Mesothelial cell of epicardium (in vitro differentiated cells): Measurements from ENCODE around the gene SLC12A5. TPM values are rescaled to one million over a fixed set of nuclear protein-coding genes. Genes with fewer than 3 reads are reported as not detected.

Experiments used
- DNase-seq, 2 experiments: peaks; one replicate each; pipeline ENCODE4 v3.0.0; 2021; ENCODE audit warnings: low spot score in 2 of 2; ENCODE audit not compliant: unreplicated experiment in 2 of 2
- H3K27ac Mint-ChIP-seq: 2 replicates; pipeline ENCODE4 v1.8.0; 2021; ENCODE audit warnings: mixed read lengths
- H3K27me3 Mint-ChIP-seq: 2 replicates; pipeline ENCODE4 v1.8.0; 2021; ENCODE audit warnings: low read depth, mixed read lengths
- H3K36me3 Mint-ChIP-seq: 2 replicates; pipeline ENCODE4 v1.8.0; 2021; ENCODE audit warnings: mixed read lengths
- H3K4me1 Mint-ChIP-seq: 2 replicates; pipeline ENCODE4 v1.8.0; 2021; ENCODE audit warnings: mixed read lengths
- H3K4me3 Mint-ChIP-seq: 2 replicates; pipeline ENCODE4 v1.8.0; 2021; ENCODE audit warnings: mild to moderate bottlenecking, moderate library complexity, mixed read lengths
- H3K9me3 Mint-ChIP-seq: 2 replicates; pipeline ENCODE4 v1.8.0; 2021; ENCODE audit warnings: mixed read lengths
- total RNA-seq: library from RNA; stranded (reverse); gene quantifications from 3 replicates; pipeline ENCODE4 v1.2.1, GENCODE V29; 2021
- TF ChIP-seq, protein P1 (sequence below): fragments of 200-600 bp; sonication (generic); IDR thresholded peaks from one replicate; pipeline ENCODE4 v1.5.0; 2021; ENCODE audit warnings: antibody characterized with exemption; ENCODE audit not compliant: unreplicated experiment

SLC12A5 gene
- total RNA-seq, 1 donor from 2014 or later: 6.9 TPM

DNA sequence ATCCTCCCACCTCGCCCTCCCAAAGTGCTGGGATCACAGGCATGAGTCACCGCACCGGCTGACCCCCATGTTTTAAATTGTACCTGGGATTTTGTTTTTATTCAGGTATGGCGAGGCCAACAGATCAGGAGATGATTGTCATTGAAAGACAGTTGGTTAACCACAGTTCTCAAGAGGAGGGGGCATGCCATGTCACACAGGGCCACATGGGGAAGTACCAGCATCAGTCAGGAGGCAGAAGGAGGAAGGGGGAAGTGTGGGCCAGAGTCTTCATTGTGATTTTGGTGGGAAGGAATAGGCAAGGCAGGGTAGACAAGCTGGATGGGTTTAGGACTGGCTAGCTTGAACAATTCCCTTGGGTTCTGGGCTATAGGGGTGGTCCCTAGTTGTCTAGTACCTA lies 30.3 kb upstream of the SLC12A5 start:
- Mint-ChIP-seq H3K4me1 (peaks cover 8% of the 10 kb centered on the region), H3K4me3 (no peak overlapping the region), H3K27me3 (no peaks in the 10 kb centered on the region), H3K27ac (no peak overlapping the region), H3K36me3 (no peaks in the 10 kb centered on the region), H3K9me3 (no peaks in the 10 kb centered on the region)
- TF ChIP-seq, protein P1, sequence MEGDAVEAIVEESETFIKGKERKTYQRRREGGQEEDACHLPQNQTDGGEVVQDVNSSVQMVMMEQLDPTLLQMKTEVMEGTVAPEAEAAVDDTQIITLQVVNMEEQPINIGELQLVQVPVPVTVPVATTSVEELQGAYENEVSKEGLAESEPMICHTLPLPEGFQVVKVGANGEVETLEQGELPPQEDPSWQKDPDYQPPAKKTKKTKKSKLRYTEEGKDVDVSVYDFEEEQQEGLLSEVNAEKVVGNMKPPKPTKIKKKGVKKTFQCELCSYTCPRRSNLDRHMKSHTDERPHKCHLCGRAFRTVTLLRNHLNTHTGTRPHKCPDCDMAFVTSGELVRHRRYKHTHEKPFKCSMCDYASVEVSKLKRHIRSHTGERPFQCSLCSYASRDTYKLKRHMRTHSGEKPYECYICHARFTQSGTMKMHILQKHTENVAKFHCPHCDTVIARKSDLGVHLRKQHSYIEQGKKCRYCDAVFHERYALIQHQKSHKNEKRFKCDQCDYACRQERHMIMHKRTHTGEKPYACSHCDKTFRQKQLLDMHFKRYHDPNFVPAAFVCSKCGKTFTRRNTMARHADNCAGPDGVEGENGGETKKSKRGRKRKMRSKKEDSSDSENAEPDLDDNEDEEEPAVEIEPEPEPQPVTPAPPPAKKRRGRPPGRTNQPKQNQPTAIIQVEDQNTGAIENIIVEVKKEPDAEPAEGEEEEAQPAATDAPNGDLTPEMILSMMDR: no peak
- no peak for DNase-seq

DNA sequence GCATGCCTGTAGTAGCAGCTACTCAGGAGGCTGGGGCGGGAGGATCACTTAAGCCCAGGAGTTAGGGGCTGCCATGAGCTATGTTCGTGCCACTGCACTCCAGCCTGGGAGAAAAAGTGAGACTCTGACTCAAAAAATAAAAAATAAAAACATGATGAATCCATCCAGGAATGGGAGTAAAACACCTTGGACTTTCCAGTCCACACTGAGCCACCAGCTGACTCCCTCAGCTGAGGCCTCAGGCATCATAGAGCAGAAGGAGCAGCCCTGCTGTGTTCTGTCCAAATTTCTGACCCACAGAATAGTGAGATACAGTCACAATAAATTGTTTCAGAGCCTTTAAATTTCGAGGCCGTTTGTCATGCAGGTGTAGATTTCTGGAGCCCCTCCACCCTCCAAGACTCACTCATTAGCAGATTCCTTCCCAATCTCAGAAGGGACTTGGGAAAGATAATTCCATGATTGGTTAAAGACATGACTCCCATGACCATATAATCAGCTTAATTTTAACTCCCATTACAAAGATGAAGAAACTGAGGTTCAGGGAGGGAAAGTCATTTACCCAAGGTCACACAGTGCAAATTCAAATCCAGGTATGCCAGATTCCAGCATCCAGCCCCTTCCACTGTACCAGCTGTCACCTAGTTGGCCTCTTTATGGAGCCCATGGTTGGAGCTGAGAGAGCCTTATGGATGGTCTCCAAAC lies 29.3 kb upstream of the SLC12A5 start:
- Mint-ChIP-seq H3K27me3 (no peaks in the 10 kb centered on the region), H3K36me3 (no peaks in the 10 kb centered on the region), H3K9me3 (no peaks in the 10 kb centered on the region), H3K4me3 (no peak overlapping the region), H3K4me1 (peaks cover 7% of the 10 kb centered on the region), H3K27ac (no peak overlapping the region)
- TF ChIP-seq, protein P1: no peak
- DNase-seq: no peak

DNA sequence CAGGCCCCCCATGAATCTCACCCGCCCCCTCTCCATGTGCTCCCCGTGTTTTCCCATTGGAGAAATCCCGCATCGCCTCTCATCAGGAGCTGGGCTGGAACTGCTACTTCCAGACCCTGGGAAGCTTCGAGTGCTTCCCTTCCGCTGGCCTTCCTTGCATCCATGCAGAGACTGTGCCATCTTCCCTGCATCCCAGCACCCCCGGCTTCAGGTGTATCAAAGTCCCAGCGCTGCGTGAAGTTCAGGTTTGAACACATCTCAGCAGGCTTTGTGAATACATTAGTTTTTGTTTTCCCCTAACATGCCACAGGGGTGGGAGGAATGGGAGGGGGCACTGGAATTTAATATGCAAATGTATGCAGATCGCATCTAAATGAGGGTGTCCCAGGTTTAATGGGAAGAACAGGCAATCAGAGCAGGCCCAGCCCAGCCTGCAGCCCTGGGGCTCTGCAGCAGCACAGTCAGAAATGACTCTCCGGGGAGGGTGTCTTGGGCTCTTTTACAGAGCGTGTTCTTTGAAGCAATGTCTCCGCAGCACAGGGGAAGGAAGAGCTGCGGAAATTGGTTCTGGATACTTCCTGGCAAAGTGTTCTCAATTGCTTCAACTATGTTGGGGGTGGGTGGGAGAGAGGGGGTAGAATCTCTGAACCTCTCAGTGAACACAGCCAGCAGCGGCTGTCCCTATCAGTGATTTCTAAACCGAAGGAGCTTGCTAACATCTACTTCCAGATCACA lies 28.6 kb upstream of the SLC12A5 start:
- TF ChIP-seq, protein P1: no peak
- Mint-ChIP-seq H3K27ac (no peak overlapping the region), H3K4me3 (no peak overlapping the region), H3K27me3 (no peaks in the 10 kb centered on the region), H3K4me1 (peaks cover 13% of the 10 kb centered on the region), H3K9me3 (no peaks in the 10 kb centered on the region), H3K36me3 (no peaks in the 10 kb centered on the region)
- no peak for DNase-seq

DNA sequence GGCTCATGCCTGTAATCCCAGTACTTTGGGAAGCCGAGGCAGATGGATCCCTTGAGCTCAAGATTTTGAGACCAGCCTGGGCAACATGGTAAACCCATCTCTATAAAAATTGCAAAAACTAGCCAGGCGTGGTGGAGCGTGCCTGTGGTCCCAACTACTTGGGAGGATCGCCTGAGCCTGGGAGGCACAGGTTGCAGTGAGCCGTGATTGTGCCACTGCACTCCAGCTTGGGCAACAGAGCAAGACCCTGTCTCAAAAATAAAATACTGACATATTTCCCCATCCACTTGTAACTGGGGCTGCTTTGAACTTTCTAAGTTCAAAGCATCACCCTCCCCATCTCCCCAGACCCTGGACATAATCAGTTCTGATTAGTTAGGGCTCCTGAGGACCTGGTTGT lies 27.5 kb upstream of the SLC12A5 start:
- DNase-seq: no peak
- H3K27me3 Mint-ChIP-seq: no peaks in the 10 kb centered on the region
- H3K27ac Mint-ChIP-seq: no peak overlapping the region
- peaks cover 13% of the 10 kb centered on the region for H3K4me1 Mint-ChIP-seq
- TF ChIP-seq, protein P1: no peak
- H3K9me3 Mint-ChIP-seq: no peaks in the 10 kb centered on the region
- H3K4me3 Mint-ChIP-seq: no peak overlapping the region
- H3K36me3 Mint-ChIP-seq: no peaks in the 10 kb centered on the region

DNA sequence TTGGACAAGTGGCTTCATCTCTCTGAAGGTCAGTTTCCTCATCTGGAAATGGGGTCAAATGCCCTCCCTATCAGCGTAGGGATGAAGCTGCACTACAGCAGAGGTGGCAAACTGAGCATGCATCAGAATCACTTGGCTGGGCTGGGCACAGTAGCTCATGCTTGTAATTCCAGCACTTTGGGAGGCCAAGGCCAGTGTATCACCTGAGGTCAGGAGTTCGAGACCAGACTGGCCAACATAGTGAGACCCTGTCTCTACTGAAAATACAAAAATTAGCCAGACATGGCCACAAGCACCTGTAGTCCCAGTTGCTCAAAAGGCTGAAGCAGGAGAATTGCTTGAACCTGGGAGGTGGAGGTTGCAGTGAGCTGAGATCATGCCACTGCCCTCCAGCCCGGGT lies 27.0 kb upstream of the SLC12A5 start:
- H3K27me3 Mint-ChIP-seq: no peaks in the 10 kb centered on the region
- DNase-seq: no peak
- H3K27ac Mint-ChIP-seq: no peak overlapping the region
- no peaks in the 10 kb centered on the region for H3K9me3 Mint-ChIP-seq
- no peak overlapping the region for H3K4me3 Mint-ChIP-seq
- TF ChIP-seq, protein P1: no peak
- H3K36me3 Mint-ChIP-seq: no peaks in the 10 kb centered on the region
- peaks cover 13% of the 10 kb centered on the region for H3K4me1 Mint-ChIP-seq
